ENCODE data around the gene OR5K4.

Gene OR5K4, protein sequence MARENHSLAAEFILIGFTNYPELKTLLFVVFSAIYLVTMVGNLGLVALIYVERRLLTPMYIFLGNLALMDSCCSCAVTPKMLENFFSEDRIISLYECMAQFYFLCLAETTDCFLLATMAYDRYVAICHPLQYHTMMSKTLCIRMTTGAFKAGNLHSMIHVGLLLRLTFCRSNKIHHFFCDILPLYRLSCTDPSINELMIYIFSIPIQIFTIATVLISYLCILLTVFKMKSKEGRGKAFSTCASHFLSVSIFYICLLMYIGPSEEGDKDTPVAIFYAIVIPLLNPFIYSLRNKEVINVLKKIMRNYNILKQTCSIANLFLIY

DNA sequence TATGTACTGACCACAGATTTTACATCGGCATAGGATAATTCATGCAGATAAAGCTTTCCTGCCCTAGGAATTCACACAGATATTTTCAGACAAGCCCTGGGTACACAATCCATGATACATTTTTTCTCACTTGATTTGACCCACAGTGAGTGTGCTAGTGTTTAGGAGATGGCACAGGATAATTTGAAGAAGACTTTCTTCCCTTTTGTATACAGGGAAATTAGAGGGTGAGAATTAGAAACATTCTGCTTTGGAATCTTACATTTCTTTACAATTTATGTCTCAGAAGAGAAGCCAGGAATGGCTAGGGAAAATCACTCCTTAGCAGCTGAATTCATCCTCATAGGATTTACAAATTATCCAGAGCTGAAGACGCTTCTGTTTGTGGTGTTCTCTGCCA, at the start of gene OR5K4:
OR5K4 (plus strand) TSS at position 301 of the 400 bp plus-strand sequence; CDS start at position 301, 0 bp downstream.
- no peak for DNase-seq

DNA sequence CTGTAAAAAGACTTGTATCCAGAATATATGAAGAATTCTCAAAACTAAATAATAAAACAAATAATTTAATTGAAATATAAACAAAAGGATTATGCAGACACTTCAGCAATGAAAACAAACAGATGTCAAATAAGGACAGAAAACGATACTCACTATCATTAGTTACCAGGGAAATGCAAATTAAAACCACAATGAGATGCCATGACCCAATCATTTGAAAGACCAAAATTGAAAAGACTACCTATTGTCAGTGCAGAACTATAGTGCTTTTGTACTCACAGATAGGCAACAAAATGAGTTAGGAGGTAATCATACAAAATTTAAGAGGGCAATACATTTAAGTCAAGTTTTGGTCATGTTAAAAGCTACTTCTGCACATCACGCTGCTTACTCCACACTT, 31.6 kb upstream of the OR5K4 start:
- no peak for DNase-seq

DNA sequence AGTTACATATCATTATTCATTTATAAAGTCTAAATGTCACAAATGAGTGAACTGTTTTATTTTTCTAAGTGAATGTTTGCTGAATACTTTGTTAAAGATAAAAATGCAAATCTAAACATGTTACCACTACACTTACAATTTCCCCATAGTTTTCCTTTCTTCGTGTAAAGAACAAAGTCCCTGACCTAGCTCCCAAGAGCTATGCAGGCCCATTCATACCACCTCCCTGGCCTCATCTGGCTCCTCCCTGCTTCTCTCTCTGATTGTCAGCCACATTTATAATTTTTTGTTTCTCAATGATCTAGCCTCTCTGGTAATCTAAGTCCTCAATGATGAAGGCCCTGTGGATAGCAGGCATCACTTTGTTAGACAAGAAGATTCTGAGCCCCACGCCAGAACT, 31.0 kb upstream of the OR5K4 start:
- DNase-seq: no peak

DNA sequence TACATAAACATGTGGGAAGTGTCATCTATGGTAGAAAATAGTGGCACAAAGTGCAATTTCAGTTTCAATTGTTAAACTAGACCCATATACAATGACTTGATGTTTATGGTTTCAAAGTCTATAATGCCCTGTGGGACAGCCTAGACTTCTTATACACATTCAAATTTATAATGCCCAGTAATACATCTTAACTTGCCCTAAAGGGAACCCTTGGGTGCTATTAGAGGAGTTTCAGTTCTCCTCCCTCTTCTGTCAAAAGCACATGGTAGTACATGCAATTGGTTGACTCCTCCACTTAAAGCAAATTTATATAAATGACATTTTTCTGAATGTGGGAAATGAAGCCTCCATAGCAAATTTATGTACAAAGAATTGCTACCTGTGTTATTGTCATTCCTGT, 30.2 kb upstream of the OR5K4 start:
- no peak for DNase-seq

DNA sequence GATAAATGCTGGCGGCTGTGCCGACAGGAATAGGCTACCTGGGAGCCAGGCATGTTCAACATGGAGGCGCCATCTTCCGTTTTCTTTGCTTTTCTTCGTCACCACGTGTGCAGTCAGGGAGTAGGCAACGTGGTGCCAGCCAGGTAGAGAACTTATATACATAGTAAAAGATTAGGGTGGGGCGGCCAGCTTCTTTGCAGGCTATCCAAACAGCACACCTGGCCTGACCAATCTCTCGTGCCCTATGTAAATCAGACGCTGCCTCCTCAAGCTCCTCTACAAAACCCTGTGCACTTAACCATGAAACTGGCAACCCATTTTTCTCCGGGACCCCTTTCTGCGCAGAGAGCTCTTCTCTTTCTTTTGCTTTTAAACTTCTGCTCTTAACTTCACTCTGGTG, 28.6 kb upstream of the OR5K4 start:
- DNase-seq: no peak

DNA sequence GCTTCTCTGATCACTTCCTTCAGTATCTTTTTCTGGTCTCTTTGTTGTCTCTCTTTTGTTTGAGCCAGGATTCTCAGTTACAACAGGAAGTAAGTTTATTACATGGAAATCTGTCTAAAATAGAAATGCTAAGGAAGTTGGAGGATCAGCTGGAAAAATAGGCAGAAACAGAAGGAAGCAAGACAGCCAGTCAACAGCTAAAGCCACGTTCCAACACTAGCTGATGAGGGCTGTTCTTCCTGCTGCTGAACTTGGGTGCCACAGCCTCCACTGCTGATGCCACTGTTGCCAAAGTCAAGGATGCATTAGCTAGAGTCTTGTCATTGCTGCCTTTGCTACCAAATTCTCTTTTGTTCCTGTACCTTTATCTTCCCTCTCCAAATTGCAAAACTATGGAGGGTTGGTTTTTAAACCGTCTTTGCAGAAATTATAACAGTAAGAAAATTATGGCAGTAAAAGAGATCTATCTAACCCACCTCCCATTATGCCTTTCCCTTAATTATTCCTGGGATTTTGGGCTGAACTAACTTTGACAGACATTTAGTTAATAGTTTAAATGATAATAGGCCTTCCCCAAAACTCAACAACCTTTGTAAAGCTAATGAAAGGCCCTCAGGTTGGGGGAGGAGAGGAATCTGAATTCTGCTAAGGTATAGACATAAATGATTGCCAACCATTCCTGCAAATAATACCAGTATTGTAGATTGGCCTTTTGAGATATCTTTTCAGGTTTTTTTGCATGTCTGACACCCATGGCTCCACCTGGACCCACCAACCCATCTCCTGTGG, 27.4 kb upstream of the OR5K4 start:
- DNase-seq: no peak

DNA sequence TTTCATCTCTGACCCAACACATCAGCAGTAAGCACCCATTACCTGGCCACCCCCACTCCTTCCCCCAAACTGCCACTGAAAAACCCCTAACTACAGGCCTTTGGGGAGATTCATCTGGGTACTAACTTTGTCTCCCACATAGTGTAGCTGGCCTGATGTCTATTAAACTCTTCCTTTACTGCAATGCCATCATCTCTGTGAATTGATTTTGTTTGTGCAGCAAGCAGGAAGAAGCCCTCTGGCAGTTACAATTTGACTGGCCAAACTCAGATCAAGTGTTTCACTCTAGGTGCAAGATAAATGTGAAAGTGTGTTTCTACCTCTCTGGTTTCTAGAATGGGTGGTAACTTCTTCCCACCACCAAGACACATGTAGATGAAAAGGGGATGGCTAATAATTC, 26.7 kb upstream of the OR5K4 start:
- no peak for DNase-seq

DNA sequence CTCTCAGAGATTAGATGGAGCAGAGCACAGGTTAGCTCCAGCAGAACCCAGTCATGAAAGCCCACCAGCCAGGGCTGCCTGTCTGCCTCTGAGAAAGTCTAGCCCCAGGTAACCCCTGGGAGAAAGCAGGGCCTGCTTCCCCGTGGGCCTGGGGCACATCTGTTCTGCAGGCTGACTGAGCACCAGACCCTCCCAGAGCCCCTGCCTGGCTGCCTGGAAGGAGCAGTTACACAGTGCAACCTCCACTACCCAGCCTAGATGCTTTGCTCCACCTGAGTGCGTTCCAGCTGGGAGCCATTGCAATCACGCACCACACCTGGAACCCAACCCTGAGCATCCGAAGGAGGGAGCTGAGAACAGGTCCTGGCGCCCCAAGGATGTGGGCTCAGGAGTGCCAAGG, 24.7 kb upstream of the OR5K4 start:
- no peak for DNase-seq

DNA sequence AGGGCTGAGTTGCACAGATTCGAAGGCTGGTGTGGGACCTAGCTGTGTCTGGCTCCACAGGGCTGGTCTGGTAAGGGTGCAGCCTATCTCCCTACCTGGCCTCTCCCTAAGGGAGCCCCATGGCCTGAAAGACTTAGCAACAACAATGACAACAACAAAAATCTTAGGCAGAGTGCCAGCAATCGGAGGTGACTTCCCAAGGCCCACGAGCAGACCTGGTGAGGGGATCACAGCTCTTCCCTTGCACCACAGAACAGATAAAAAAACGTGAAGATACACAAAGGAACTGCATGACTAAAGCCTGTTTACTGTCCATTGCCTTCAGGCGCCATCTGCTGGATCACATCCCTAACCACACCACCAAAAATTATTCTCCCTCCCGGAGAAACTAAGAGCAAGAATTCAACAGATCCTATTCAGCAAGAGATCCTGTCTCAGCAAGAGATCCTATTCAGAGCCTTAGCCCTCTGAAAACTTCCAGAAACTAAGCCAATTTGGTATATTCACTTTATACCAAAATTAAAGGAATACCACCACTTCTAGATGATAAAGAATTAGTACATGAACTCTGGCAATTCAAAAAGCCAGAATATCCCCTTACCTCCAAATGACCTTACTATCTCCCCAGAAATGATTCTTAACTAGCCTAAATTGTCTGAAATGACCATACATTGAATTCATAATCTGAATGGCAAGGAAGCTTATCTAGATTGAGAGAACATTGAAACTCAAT, 24.1 kb upstream of the OR5K4 start:
- peak; percentile 16 for DNase-seq

DNA sequence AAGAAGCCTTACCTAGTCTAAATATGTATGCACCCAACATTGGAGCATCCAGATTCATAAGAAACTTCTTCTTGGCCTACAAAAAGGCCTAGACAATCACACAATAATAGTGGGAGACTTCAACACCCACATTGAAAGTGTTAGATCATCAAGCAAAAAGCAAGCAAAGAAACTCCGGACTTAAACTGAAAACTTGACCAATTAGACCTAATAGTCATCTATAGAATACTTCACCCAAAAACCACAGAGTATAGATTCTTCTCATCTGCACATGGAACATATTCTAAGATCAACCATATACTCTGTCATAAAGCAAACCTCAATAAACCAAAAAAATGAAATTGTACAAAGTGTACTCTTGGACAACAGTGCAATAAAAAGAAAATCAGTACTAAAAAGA, 22.3 kb upstream of the OR5K4 start:
- DNase-seq: no peak

DNA sequence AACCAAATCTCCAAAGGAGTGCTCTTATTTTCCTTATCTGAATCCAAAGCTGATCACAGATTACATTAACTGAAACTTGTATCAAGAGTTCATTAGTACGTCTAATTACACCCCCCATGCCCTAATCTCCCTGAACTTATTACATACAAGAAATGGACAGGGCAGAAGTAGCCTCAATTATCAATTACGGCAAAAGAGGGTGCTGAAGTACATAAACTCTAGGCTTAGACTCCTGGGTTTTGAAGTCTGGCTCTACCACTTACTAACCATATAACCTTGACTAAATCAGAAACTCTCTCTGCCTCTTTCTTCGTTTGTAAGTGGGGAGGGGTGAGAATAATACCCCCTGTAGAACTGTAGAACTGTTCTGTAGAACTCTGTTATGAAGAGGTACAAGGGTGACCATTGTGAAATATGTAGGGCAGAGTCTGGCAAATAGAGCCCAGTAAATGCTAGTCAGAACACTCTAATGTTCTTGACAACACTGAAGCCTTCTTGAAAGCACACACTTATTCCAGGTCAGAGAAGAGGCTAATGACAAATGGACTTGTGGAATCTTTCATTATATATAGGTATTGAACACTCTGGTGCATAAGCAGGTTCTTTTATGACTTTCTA, 19.6 kb upstream of the OR5K4 start:
- DNase-seq: no peak

DNA sequence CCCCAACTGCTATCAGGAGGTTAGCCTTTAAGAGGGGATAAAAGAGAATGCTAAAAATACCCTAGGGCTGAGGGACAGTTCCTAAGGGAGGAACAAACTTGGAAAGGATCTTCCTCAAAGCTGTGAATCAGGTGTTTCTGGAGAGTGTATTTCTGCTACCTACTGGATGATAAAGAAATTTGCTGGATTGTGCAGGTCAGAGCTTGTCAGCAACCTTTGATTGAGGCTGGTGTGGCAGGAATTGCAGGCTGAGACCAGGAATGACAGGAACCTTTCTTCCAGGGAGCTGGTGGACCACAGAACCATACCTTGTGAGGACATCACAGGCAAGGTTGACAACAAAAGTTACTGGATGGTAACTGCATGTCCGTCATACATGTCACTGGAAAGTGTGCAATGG, 14.6 kb upstream of the OR5K4 start:
- DNase-seq: no peak

DNA sequence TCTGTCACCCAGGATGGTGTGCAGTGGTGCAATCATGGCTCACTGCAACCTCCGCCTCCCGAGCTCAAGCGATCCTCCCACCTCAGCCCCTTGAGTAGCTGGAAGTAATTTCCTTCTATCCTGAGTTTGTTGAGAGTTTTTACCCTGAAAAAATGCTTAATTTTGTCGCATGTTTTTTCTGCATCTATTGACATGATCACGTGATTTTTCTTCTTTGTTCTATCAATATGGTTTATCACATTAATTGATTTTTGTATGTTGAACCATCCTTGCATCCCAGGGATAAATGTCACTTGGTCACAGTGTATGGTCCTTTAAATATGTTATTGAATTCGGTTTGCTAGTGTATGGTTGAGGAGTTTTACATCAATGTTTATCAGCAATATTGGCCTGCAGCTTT, 11.9 kb upstream of the OR5K4 start:
- DNase-seq: no peak

DNA sequence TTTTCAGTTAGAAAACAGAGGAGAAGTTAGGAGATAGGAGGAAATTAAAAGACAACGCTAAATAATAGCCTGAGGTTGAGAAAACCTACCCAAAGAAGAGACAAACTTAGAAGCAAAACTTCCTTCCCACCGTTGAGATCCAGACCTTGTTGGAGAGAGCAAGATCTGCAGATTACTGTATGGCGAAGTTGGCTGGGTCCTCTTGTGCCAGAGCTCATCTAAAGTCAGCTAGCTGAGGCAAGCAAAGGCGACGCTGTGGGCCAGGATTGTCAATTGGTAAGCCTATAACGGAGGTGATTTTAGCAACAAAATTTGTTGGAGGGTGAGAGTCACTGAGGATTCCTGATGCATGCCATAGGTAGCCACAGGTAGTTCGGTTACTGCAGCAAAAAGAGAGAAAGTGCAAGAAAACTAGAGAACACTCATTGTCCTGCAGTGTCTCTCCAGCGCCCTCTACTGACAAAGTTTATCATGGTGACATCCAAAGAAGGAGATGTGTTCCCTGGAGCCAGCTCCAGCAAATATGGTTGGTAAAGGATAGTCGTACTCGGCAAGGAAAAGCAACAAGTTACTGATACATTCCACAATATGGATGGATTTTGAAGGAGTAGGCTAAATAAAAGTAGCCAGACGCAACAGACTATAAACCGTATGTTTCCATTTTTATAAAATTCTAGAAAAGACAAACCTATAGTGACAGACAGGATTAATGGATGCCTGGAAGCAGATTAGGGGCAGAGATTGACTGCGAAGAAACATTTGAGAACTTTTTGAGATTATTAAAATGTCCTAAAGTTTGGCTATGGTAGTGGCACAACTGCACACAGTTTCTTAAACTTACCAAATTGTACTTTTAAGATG, 9.8 kb upstream of the OR5K4 start:
- peak; percentile 47 for DNase-seq

DNA sequence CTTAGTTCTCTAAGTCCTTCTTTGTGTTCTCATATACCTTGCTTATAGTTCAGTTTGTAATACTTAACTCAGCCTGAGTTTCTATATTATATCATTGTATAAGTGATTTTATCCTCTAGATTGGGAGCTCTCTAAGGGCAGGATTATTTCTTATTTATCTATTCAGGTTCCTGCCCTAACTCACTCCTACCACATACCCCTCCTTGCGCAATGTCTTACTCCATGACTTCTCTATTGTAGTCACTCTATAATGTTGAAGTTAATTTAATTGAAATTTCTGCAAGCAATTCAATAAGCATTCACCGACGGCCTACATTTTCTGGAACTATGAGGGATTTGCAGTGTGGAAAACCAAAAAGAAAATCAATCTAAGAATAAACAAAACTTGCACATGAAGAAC, 3.6 kb upstream of the OR5K4 start:
- no peak for DNase-seq

DNA sequence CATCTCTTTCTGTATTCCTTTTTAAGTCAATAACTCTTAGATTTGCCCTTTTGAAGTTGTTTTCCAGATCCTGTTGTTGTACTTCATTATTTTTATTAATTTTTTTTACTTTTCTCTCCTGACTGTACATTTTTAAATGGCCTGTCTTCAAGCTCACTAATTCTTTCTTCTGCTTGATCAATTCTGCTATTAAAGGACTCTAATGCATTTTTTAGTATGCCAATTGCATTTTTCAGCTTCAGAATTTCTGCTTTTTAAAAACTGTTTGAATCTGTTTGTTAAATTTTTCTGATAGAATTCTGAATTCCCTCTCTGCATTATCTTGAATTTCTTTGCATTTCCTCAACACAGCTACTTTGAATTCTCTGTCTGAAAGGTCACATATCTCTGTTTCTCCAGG, 5.6 kb downstream of the OR5K4 start:
- no peak for DNase-seq

DNA sequence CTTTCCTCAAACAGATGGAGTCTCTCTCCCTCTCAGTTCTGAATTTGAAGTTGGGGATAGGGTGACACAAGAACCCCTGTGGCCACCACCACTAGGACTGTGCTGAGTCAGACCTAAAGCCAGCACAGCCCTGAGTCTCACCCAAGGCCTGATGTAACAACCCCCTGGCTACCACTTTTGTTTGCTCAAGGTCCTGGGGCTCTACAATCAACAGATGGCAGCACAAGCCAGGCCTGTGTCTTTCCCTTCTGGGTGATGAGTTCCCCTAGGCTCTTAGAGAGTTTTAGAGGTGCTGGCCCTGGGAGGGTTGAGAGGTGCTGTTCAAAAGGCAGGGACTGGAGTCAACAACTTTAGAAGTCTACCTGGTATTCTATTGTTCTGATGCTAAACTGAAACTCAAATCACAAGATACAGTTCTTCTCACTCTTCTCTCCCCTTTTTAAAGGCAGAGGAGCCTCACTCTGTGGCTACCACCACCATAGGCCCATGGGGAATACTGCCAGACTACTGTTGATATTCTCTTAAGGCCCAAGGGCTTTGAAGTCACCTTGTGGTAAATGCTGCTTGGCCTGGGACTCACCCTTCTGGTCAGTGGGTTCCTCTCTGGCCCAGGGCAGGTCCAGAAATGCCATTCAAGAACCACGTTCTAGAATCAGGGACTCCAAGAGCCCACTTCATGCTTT, 6.5 kb downstream of the OR5K4 start:
- no peak for DNase-seq

DNA sequence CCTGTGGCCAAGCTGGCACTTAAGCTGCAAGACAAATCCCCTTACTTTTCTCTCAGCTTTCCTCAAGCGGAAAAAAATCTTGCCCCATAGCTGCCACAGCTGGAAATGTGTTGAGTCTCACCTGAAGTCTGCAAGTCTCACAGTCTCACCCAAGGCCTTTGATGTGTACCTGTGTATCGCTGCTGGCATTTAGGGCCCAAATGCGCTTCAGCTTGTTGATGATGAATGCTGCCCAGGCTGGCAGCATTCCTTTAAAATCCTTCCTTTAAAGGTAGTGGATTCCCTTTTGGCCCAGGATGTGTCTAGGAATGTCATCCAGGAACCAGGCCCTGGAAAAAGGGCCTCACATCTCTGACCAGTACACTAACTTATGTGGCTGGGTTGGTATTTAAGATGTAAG, 7.0 kb downstream of the OR5K4 start:
- DNase-seq: no peak

DNA sequence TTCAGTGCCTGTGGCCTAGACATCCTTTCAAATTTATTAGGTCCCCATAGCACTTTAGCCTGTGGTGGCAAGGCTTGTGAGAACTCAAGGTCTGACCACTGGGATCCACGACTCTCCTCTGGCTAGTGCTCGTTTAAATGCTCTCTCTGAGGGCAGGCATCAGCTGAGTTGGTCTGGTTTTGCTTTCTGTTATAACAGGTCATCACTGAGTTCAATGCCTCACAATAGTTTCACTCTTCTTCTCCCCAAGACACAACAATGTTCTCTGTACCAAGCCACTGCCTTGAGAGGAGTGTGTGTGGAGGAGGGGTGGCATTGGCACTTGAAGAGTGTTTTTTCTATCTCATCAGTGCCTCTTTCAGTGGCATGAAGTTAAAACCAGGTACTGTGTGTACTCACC, 7.6 kb downstream of the OR5K4 start:
- no peak for DNase-seq

DNA sequence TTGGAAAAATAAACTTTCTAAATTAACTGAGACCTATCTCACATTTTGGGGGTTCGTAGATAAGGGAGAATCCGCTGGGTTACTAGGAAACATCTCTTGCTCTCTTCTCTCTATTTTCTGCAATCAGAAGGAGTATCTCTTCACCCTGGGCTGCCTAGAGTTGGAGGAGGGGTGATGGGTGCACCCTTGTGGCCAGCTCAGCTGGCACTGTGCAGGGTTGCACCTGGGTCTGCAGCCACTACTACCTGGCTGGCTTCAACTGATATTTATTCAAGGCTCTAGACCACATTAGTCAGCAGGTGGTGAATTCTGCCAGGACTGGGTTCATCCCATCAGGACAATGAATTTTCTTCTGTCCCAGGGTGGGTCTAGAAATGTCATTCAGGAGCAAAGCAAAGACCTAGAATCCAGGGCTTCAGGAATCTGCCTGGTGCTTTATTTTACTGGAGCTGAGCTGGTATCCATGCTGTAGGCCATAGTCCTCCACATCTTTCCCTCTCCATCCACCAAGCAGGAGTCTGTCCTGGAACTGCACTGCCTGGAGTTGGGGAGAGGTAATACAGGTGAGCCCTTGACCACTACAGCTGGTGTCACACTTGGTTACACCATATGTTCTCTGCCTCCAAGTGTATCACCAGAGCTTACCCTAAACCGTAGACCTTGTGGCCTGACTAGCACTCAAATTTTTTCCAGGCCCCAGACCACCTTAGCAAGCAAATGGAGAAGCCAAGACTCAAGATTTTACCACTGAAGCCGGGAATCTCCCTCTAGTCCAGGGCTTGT, 14.0 kb downstream of the OR5K4 start:
- no peak for DNase-seq

DNA sequence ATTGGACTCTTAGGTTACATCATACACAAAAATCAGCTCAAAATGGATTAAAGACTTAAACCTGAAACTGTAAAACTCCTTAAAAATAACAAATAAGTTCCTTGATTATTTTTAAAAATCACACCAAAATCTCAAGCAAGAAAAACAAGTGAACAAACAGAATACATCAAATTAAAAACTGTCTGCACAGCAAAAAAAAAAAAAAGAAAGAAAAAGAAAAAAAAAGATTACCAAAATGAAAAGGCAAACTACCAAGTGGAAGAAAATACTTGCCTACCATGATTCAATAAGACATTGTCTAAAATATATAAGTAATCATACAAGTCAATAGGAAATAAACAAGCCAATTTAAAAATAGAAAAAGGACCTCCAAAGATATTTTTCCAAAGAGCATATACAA, 17.5 kb downstream of the OR5K4 start:
- DNase-seq: no peak
